Endothelial cell of umbilical vein (primary cell): Measurements from ENCODE around the gene SLC9B1. TPM values are rescaled to one million over a fixed set of nuclear protein-coding genes. Genes with fewer than 3 reads are reported as not detected.

ENCODE experiments used
- BruUV-seq: library from RNA; stranded (reverse); fragments of 400-500 nt; replicated peaks from 2 replicates; lab custom pipeline; 2021; lab: Mats Ljungman, UMichigan
- CTCF ChIA-PET: fragments of 300-600, 350-600 bp; sonication (Branson Sonifier 250); formaldehyde crosslinking; loops from one replicate; lab custom pipeline; 2021; ENCODE audit warnings: antibody characterized with exemption, inconsistent platforms; lab: Charles Lee
- POLR2A ChIA-PET: fragments of 300-600, 350-600 bp; sonication (Branson Sonifier 250); formaldehyde crosslinking; loops from one replicate; lab custom pipeline; 2021; ENCODE audit warnings: antibody characterized with exemption, inconsistent platforms; lab: Charles Lee
- DNase-seq: peaks from one replicate; pipeline ENCODE4 v3.0.0-alpha.2; 2011; ENCODE audit warnings: low read depth, low spot score
- FAIRE-seq: peaks from 2 replicates; lab custom pipeline; 2011; peaks lifted over from hg19 to GRCh38; lab: Jason Lieb, UNC
- H2AFZ ChIP-seq: 2 replicates; pipeline ENCODE4 v1.6.0; 2012; ENCODE audit warnings: low read depth, low read length, control low read depth, inconsistent platforms
- H3K27ac ChIP-seq: 2 replicates; pipeline ENCODE4 v1.5.1; 2011; ENCODE audit warnings: low read depth, mild to moderate bottlenecking, control low read depth, low read length, moderate library complexity; ENCODE audit not compliant: insufficient read depth
- H3K27me3 ChIP-seq, 2 experiments: 2 replicates each; pipeline versions ENCODE4 v1.6.0 to v1.6.1; 2011; ENCODE audit warnings: low read length in 2 of 2, mixed read lengths in 1 of 2; ENCODE audit not compliant: control insufficient read depth in 2 of 2, insufficient read depth in 2 of 2
- H3K36me3 ChIP-seq, 2 experiments: 2 replicates in 1 of 2; 3 replicates in 1 of 2; pipeline ENCODE4 v1.5.1; 2011; ENCODE audit warnings: low read length in 2 of 2, mild to moderate bottlenecking in 1 of 2, moderate library complexity in 1 of 2; ENCODE audit not compliant: control insufficient read depth in 2 of 2, insufficient read depth in 2 of 2; ENCODE audit errors: extremely low read depth in 1 of 2
- H3K4me1 ChIP-seq: 3 replicates; pipeline ENCODE4 v1.5.1; 2011; ENCODE audit warnings: mild to moderate bottlenecking, low read length; ENCODE audit not compliant: control insufficient read depth, insufficient read depth; ENCODE audit errors: extremely low read depth
- H3K4me2 ChIP-seq: 2 replicates; pipeline ENCODE4 v1.6.1; 2011; ENCODE audit warnings: low read length, control low read depth, mixed read lengths; ENCODE audit not compliant: insufficient read depth
- H3K4me3 ChIP-seq, 3 experiments: fragments of 200-600 bp in 1 of 3; sonication (generic), shearing (Covaris generic) in 1 of 3; replicated peaks in 1 of 3; 2 replicates each; pipeline ENCODE4 v1.5.1; 2011 to 2016; ENCODE audit warnings: control low read depth in 3 of 3, low read length in 3 of 3, mild to moderate bottlenecking in 2 of 3, inconsistent platforms in 1 of 3, low read depth in 1 of 3, moderate library complexity in 1 of 3; ENCODE audit not compliant: insufficient read depth in 1 of 3
- H3K79me2 ChIP-seq: 2 replicates; pipeline ENCODE4 v1.6.0; 2012; ENCODE audit warnings: low read length, inconsistent platforms; ENCODE audit not compliant: control insufficient read depth, insufficient read depth
- H3K9ac ChIP-seq: replicated peaks from 2 replicates; pipeline ENCODE3; 2011; ENCODE audit warnings: low read length, control low read depth; ENCODE audit not compliant: insufficient read depth; ENCODE audit errors: extremely low read depth
- H3K9me1 ChIP-seq: replicated peaks from 3 replicates; pipeline ENCODE4 v1.6.0; 2011; ENCODE audit warnings: mild to moderate bottlenecking, low read length; ENCODE audit not compliant: control insufficient read depth, insufficient read depth; ENCODE audit errors: extremely low read depth
- H3K9me3 ChIP-seq: replicated peaks from 2 replicates; pipeline ENCODE4 v1.5.1; 2012; ENCODE audit warnings: low read length, inconsistent platforms; ENCODE audit not compliant: control insufficient read depth, insufficient read depth
- H4K20me1 ChIP-seq: replicated peaks from 2 replicates; pipeline ENCODE3; 2011; ENCODE audit warnings: mild to moderate bottlenecking, low read length; ENCODE audit not compliant: control insufficient read depth, insufficient read depth; ENCODE audit errors: extremely low read depth
- EZH2 ChIP-seq: IDR thresholded peaks from 2 replicates; pipeline ENCODE4 v1.6.1; 2012; ENCODE audit warnings: borderline replicate concordance, low read depth, mild to moderate bottlenecking, moderate library complexity, low read length, inconsistent platforms; ENCODE audit not compliant: severe bottlenecking
- FOS ChIP-seq: IDR thresholded peaks from 2 replicates; pipeline ENCODE4 v1.6.1; 2011; ENCODE audit warnings: mild to moderate bottlenecking, low read length, moderate library complexity, borderline replicate concordance; ENCODE audit not compliant: insufficient read depth
- GATA2 ChIP-seq: IDR thresholded peaks from 2 replicates; pipeline ENCODE4 v1.7.0; 2011; ENCODE audit warnings: low read depth, mild to moderate bottlenecking, moderate library complexity, mixed read lengths, low read length; ENCODE audit not compliant: insufficient read length, insufficient read depth
- JUN ChIP-seq: IDR thresholded peaks from 2 replicates; pipeline ENCODE4 v1.6.1; 2011; ENCODE audit warnings: borderline replicate concordance, low read depth; ENCODE audit not compliant: insufficient read length, insufficient read depth
- MYC ChIP-seq: IDR thresholded peaks from one replicate; pipeline ENCODE4 v1.6.1; 2011; ENCODE audit warnings: mild to moderate bottlenecking, low read depth, low read length
- POLR2A ChIP-seq: IDR thresholded peaks from 2 replicates; pipeline ENCODE4 v1.6.1; 2012; ENCODE audit warnings: low read depth, mild to moderate bottlenecking, control low read depth, low read length
- POLR2AphosphoS5 ChIP-seq: IDR thresholded peaks from 2 replicates; pipeline ENCODE4 v1.6.1; 2012; ENCODE audit warnings: low read depth, mild to moderate bottlenecking, control low read depth, low read length, moderate library complexity; ENCODE audit not compliant: insufficient read depth
- dilution Hi-C: fragments of 300-500 bp; cut with MboI; formaldehyde crosslinking; loops from one replicate; pipeline ENCODE4 v1.15.0; 2019; ENCODE audit warnings: low sequenced_read_pairs; ENCODE audit not compliant: extremely low pct_ligation_motif_present
- intact Hi-C: fragments of 100-400 bp; cut with micrococcal nuclease; formaldehyde crosslinking; loops from one replicate; pipeline ENCODE4 v1.10.0; 2022
- polyA plus RNA-seq, 4 experiments: library from polyadenylated mRNA; depleted of rRNA in 3 of 4; stranded (reverse) in 3 of 4; unstranded in 1 of 4; fragments of >200 nt; gene quantifications; 2 replicates each; pipeline versions ENCODE4 v1.2.1 to v1.2.3, GENCODE V29; 2011 to 2012; ENCODE audit warnings: missing spikeins in 1 of 4
- total RNA-seq: library from RNA; stranded (reverse); gene quantifications from 2 replicates; pipeline ENCODE4 v1.2.3, GENCODE V29; 2021
- TF ChIP-seq, protein P1 (sequence below), 2 donors: IDR thresholded peaks; 1 replicate in 1 of 2; 2 replicates in 1 of 2; pipeline ENCODE4 v1.5.1; 2011; ENCODE audit warnings: low read length in 2 of 2, mild to moderate bottlenecking in 2 of 2, moderate library complexity in 2 of 2, control low read depth in 1 of 2, inconsistent platforms in 1 of 2, low read depth in 1 of 2; ENCODE audit not compliant: insufficient read depth in 1 of 2; ENCODE audit errors: extremely low read depth in 1 of 2
- TF ChIP-seq, protein P2 (sequence below): IDR thresholded peaks from 2 replicates; pipeline ENCODE4 v1.6.1; 2011; ENCODE audit not compliant: insufficient read depth, insufficient read length

Gene SLC9B1
- total and polyA plus RNA-seq, 2 donors (not counting 3 experiments of a cell fraction or from before 2014, with no cell fraction given), result 0.19 to 0.49 TPM

DNA sequence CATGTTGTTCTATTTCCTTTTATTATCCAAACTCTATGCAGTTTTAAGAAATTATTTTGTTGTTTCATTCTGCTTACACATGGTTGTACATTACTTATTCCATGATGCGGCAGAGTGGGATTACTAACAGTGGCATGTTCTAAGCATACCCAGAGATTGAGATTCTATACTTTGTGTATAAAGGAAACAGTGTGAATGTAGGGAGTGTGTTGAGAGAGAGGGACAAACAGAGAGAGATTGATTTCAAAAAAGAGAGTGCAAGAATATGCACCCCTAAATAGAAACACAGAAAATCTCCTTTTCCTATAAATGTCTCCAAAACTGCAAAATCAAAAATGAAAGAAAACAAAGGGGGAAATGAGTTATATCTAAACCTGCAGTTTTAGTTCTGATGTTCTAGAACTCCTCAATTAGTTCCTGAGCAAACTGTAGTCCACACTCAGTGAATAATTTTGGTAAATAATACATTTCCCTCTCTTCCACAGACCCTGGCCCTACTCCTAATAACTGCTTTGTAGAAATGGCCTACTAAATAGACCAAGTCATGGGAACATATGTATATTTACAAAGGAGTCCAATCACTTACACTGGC, 31.0 kb downstream of the SLC9B1 start:
- intact Hi-C loops (no loop called here), dilution Hi-C loops (no loop called here)
- no TSS peak for BruUV-seq
- ChIA-PET CTCF (no interaction called here), POLR2A (no interaction called here)
- no peak for FAIRE-seq
- Histone ChIP-seq H3K9ac (no peak overlapping the region), H3K36me3 (no peaks in the 10 kb centered on the region), H3K4me2 (no peak overlapping the region), H3K27ac (no peak overlapping the region), H3K9me3 (no peaks in the 10 kb centered on the region), H3K79me2 (no peaks in the 10 kb centered on the region), H3K9me1 (no peaks in the 10 kb centered on the region), H3K27me3 (no peaks in the 10 kb centered on the region), H2AFZ (no peak overlapping the region), H4K20me1 (no peaks in the 10 kb centered on the region), H3K4me3 (no peak overlapping the region), H3K4me1 (no peaks in the 10 kb centered on the region)
- DNase-seq, result no peak
- TF ChIP-seq, protein P1, sequence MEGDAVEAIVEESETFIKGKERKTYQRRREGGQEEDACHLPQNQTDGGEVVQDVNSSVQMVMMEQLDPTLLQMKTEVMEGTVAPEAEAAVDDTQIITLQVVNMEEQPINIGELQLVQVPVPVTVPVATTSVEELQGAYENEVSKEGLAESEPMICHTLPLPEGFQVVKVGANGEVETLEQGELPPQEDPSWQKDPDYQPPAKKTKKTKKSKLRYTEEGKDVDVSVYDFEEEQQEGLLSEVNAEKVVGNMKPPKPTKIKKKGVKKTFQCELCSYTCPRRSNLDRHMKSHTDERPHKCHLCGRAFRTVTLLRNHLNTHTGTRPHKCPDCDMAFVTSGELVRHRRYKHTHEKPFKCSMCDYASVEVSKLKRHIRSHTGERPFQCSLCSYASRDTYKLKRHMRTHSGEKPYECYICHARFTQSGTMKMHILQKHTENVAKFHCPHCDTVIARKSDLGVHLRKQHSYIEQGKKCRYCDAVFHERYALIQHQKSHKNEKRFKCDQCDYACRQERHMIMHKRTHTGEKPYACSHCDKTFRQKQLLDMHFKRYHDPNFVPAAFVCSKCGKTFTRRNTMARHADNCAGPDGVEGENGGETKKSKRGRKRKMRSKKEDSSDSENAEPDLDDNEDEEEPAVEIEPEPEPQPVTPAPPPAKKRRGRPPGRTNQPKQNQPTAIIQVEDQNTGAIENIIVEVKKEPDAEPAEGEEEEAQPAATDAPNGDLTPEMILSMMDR (IDR thresholded peaks at IDR 0.05; ENCODE audit: extremely low read depth in 1 of 2, insufficient read depth in 1 of 2, low read depth in 1 of 2, low read length in 2 of 2), result no peak
- TF ChIP-seq MYC (no peak), JUN (no peak), POLR2A (no peak), FOS (no peak), GATA2 (no peak), EZH2 (no peak), POLR2AphosphoS5 (no peak)
- TF ChIP-seq, protein P2, sequence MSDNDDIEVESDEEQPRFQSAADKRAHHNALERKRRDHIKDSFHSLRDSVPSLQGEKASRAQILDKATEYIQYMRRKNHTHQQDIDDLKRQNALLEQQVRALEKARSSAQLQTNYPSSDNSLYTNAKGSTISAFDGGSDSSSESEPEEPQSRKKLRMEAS, result no peak
